HCT116 (cell line): ENCODE results near the gene OSBPL1A. TPM values are rescaled to one million over a fixed set of nuclear protein-coding genes. Genes with fewer than 3 reads are reported as not detected.

ENCODE experiments used
- ATAC-seq: fragments of 200-7000 bp; cut with Tn5 transposase; 2 replicates; pipeline ENCODE4 v1.9.1; 2020; ENCODE audit warnings: mild to moderate bottlenecking, moderate library complexity
- BruUV-seq: library from RNA; stranded (reverse); fragments of 400-500 nt; replicated peaks from 2 replicates; lab custom pipeline; 2021; lab: Mats Ljungman, UMichigan
- CTCF ChIA-PET: fragments of 300-600 bp; sonication (Branson Sonifier 250); formaldehyde crosslinking; loops from one replicate; lab custom pipeline; 2021; ENCODE audit warnings: antibody characterized with exemption; lab: Charles Lee
- POLR2A ChIA-PET: fragments of 300-600, 350-600 bp; sonication (Branson Sonifier 250); formaldehyde crosslinking; loops from one replicate; lab custom pipeline; 2021; ENCODE audit warnings: antibody characterized with exemption; lab: Charles Lee
- RAD21 ChIA-PET, 2 experiments: fragments of 300-600 bp; sonication (Branson Sonifier 250); formaldehyde crosslinking; loops; one replicate each; lab custom pipeline; 2023; ENCODE audit warnings: low total read pairs in 2 of 2; ENCODE audit not compliant: uncharacterized antibody in 2 of 2, unreplicated experiment in 2 of 2, low non-redundant PET in 1 of 2; lab: Charles Lee
- DNase-seq: peaks from one replicate; pipeline ENCODE4 v3.0.0-alpha.2; 2010; ENCODE audit warnings: low read depth, low spot score
- H2AFZ ChIP-seq: fragments of 200-600 bp; shearing (Covaris generic), sonication (generic); 2 replicates; pipeline ENCODE4 v1.6.1; 2017; ENCODE audit warnings: low read depth, mixed run types, mixed read lengths, antibody characterized with exemption, low read length; ENCODE audit not compliant: poor library complexity, severe bottlenecking
- H3K27ac ChIP-seq: 2 replicates; pipeline ENCODE4 v1.5.1; 2012; ENCODE audit warnings: low read depth, low read length
- H3K27me3 ChIP-seq: fragments of 200-600 bp; sonication (generic); 2 replicates; pipeline ENCODE4 v1.6.1; 2016; ENCODE audit warnings: mixed run types, low read length, mixed read lengths; ENCODE audit not compliant: insufficient read depth
- H3K36me3 ChIP-seq, 2 experiments: fragments of 200-500 bp in 1 of 2; fragments of 200-600 bp in 1 of 2; sonication (Bioruptor generic) in 1 of 2; sonication (generic) in 1 of 2; 2 replicates each; pipeline versions ENCODE4 v1.5.1 to v1.6.1; 2014 to 2016; ENCODE audit warnings: low read length in 2 of 2, inconsistent platforms in 1 of 2, mixed read lengths in 1 of 2, mixed run types in 1 of 2; ENCODE audit not compliant: insufficient read depth in 2 of 2, control insufficient read depth in 1 of 2
- H3K4me1 ChIP-seq, 2 experiments: fragments of 200-600 bp in 1 of 2; sonication (generic) in 1 of 2; 2 replicates each; pipeline versions ENCODE4 v1.5.1 to v1.6.1; 2012 to 2017; ENCODE audit warnings: low read length in 2 of 2, inconsistent platforms in 1 of 2, mild to moderate bottlenecking in 1 of 2, mixed read lengths in 1 of 2, mixed run types in 1 of 2, moderate library complexity in 1 of 2; ENCODE audit not compliant: insufficient read depth in 2 of 2, control insufficient read depth in 1 of 2
- H3K4me2 ChIP-seq: fragments of 200-600 bp; sonication (generic); 2 replicates; pipeline ENCODE4 v1.6.1; 2017; ENCODE audit warnings: mixed run types, low read length, mixed read lengths
- H3K4me3 ChIP-seq, 2 experiments: fragments of 200-600 bp in 1 of 2; sonication (generic) in 1 of 2; replicated peaks in 1 of 2; 2 replicates each; pipeline ENCODE4 v1.5.1; 2011 to 2016; ENCODE audit warnings: low read length in 2 of 2, control low read depth in 1 of 2, low read depth in 1 of 2, mild to moderate bottlenecking in 1 of 2, mixed read lengths in 1 of 2, mixed run types in 1 of 2
- H3K79me2 ChIP-seq: fragments of 200-600 bp; sonication (generic); 2 replicates; pipeline ENCODE4 v1.6.1; 2017; ENCODE audit warnings: mild to moderate bottlenecking, mixed run types, low read length, moderate library complexity, mixed read lengths; ENCODE audit not compliant: insufficient read depth
- H3K9ac ChIP-seq: fragments of 200-600 bp; sonication (generic); 2 replicates; pipeline ENCODE4 v1.6.1; 2016; ENCODE audit warnings: low read length, mixed read lengths
- H3K9me2 ChIP-seq: fragments of 200-600 bp; sonication (generic), shearing (Covaris generic); 2 replicates; pipeline ENCODE4 v1.6.1; 2017; ENCODE audit warnings: mixed run types, mild to moderate bottlenecking, moderate library complexity; ENCODE audit not compliant: insufficient read depth
- H3K9me3 ChIP-seq, 2 experiments: fragments of 200-500 bp in 1 of 2; fragments of 200-600 bp in 1 of 2; sonication (Bioruptor generic) in 1 of 2; sonication (generic) in 1 of 2; 2 replicates each; pipeline ENCODE4 v1.6.1; 2014 to 2017; ENCODE audit warnings: low read length in 2 of 2, mixed read lengths in 2 of 2, inconsistent platforms in 1 of 2, low read depth in 1 of 2, mild to moderate bottlenecking in 1 of 2, mixed run types in 1 of 2, moderate library complexity in 1 of 2; ENCODE audit not compliant: control insufficient read depth in 1 of 2, insufficient read depth in 1 of 2
- H4K20me1 ChIP-seq: fragments of 200-600 bp; sonication (generic), shearing (Covaris generic); 2 replicates; pipeline ENCODE4 v1.6.1; 2017; ENCODE audit warnings: mixed run types, mild to moderate bottlenecking, moderate library complexity; ENCODE audit not compliant: insufficient read depth
- CBX3 ChIP-seq: IDR thresholded peaks from 2 replicates; pipeline ENCODE4 v1.6.1; 2012; ENCODE audit warnings: low read depth
- EGR1 ChIP-seq: IDR thresholded peaks from 2 replicates; pipeline ENCODE4 v1.6.1; 2012; ENCODE audit warnings: low read depth
- ELF1 ChIP-seq: IDR thresholded peaks from 2 replicates; pipeline ENCODE4 v1.6.1; 2012; ENCODE audit warnings: low read depth, borderline replicate concordance
- EZH2 ChIP-seq: fragments of 200-600 bp; sonication (generic); IDR thresholded peaks from 2 replicates; pipeline ENCODE4 v1.6.1; 2017; ENCODE audit warnings: antibody characterized with exemption, mixed run types
- JUND ChIP-seq: IDR thresholded peaks from 2 replicates; pipeline ENCODE4 v1.6.1; 2012
- POLR2A ChIP-seq: IDR thresholded peaks from 2 replicates; pipeline ENCODE4 v1.7.0; 2011; ENCODE audit warnings: borderline replicate concordance; ENCODE audit not compliant: insufficient read depth, insufficient read length; ENCODE audit errors: extremely low read depth
- POLR2AphosphoS5 ChIP-seq: IDR thresholded peaks from 2 replicates; pipeline ENCODE4 v1.6.1; 2011; ENCODE audit warnings: mild to moderate bottlenecking, low read depth, low read length, moderate library complexity
- RAD21 ChIP-seq: IDR thresholded peaks from 2 replicates; pipeline ENCODE4 v1.6.1; 2012; ENCODE audit warnings: low read depth, mild to moderate bottlenecking
- SIN3A ChIP-seq: IDR thresholded peaks from 2 replicates; pipeline ENCODE4 v1.6.1; 2012; ENCODE audit warnings: low read depth
- SRF ChIP-seq: IDR thresholded peaks from 2 replicates; pipeline ENCODE4 v1.6.1; 2012; ENCODE audit warnings: low read depth
- TCF7L2 ChIP-seq: IDR thresholded peaks from 2 replicates; pipeline ENCODE4 v1.7.0; 2011; ENCODE audit warnings: borderline replicate concordance, inconsistent platforms; ENCODE audit not compliant: insufficient read depth, insufficient read length; ENCODE audit errors: extremely low read depth
- YY1 ChIP-seq: IDR thresholded peaks from 2 replicates; pipeline ENCODE4 v1.6.1; 2011; ENCODE audit warnings: low read length, low read depth, moderate library complexity, mild to moderate bottlenecking; ENCODE audit not compliant: insufficient replicate concordance; ENCODE audit errors: extremely low read depth
- ZNF274 ChIP-seq: fragments of 200-500 bp; sonication (Bioruptor generic); IDR thresholded peaks from 2 replicates; pipeline ENCODE4 v1.6.1; 2014; ENCODE audit warnings: mild to moderate bottlenecking, low read depth, low read length, inconsistent platforms
- intact Hi-C: fragments of 100-400 bp; cut with micrococcal nuclease; formaldehyde crosslinking; loops from 2 replicates; pipeline ENCODE4 v1.10.0; 2022
- total RNA-seq: library from RNA; stranded (reverse); gene quantifications from one replicate; pipeline ENCODE4 v1.2.1, GENCODE V29; 2021; ENCODE audit not compliant: unreplicated experiment
- TF ChIP-seq, protein P1 (sequence below): IDR thresholded peaks from 2 replicates; pipeline ENCODE4 v1.6.1; 2012
- TF ChIP-seq, protein P2 (sequence below): IDR thresholded peaks from 2 replicates; pipeline ENCODE4 v1.6.1; 2012; ENCODE audit warnings: low read depth
- TF ChIP-seq, protein P3 (sequence below), 3 experiments: fragments of 200-600 bp in 1 of 3; sonication (generic) in 1 of 3; IDR thresholded peaks in 2 of 3; conservative IDR thresholded peaks in 1 of 3; 2 replicates each; pipeline ENCODE4 v1.5.1; 2012 to 2017; ENCODE audit warnings: low read depth in 2 of 3, low read length in 2 of 3, antibody characterized with exemption in 1 of 3, borderline replicate concordance in 1 of 3, control low read depth in 1 of 3, mild to moderate bottlenecking in 1 of 3, mixed read lengths in 1 of 3, mixed run types in 1 of 3, moderate library complexity in 1 of 3; ENCODE audit not compliant: insufficient read depth in 1 of 3
- TF ChIP-seq, protein P4 (sequence below): IDR thresholded peaks from 2 replicates; pipeline ENCODE4 v1.6.1; 2011; ENCODE audit warnings: mild to moderate bottlenecking, low read length, moderate library complexity; ENCODE audit not compliant: insufficient replicate concordance; ENCODE audit errors: extremely low read depth

The OSBPL1A gene
- total RNA-seq, 1 experiment from 2014 or later = 18.9 TPM

DNA sequence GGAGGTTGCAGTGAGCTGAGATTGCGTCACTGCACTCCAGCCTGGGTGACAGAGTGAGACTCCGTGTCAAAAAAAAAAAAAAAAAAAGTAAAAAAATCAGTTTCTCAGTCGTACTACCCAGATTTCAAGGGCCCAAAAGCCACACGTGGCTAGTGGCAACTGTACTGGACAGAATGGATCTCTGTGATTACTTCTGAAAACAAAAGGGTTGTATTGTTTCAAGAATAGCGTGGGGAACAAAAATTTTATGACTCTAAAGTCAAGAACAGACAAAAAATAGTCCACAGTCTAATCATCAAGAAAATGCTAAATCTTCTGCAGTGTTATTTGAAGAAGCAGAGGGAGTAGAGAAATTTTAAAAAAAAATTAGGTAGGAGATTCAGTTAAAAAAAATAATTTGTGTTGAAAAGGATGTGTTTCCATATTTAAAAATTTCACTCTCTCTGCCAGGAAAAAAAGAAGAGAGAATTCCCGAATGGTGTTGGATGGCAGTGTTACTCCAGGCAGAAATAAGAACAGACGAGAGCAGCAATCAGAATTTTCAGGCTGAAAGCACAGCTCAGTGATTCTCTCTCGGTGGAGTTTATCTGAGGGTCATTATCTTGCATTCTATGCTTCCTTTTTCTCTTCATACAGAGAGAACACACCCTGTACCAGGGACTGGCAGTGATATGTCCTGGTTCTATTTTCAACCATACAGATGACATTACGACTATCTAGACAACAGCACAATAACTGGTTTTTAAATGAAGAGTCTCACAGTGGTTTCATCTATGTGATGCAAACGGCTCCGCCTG, 196.9 kb downstream of the OSBPL1A start:
- no TSS peak for BruUV-seq
- no peaks in the 10 kb centered on the region for H3K36me3 ChIP-seq
- ChIA-PET CTCF (no interaction called here), POLR2A (no interaction called here), RAD21 (no interaction called here)
- no peak overlapping the region for H3K4me2 ChIP-seq
- no peaks in the 10 kb centered on the region for H3K27me3 ChIP-seq
- H3K9me2 ChIP-seq = no peaks in the 10 kb centered on the region
- TF ChIP-seq POLR2AphosphoS5 (no peak), EZH2 (no peak), ZNF274 (no peak), TCF7L2 (no peak), CBX3 (no peak), YY1 (no peak), POLR2A (no peak), SIN3A (no peak), EGR1 (no peak), ELF1 (no peak), JUND (no peak), RAD21 (no peak), SRF (no peak)
- TF ChIP-seq, protein P1, sequence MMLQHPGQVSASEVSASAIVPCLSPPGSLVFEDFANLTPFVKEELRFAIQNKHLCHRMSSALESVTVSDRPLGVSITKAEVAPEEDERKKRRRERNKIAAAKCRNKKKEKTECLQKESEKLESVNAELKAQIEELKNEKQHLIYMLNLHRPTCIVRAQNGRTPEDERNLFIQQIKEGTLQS = no peak
- TF ChIP-seq, protein P2, sequence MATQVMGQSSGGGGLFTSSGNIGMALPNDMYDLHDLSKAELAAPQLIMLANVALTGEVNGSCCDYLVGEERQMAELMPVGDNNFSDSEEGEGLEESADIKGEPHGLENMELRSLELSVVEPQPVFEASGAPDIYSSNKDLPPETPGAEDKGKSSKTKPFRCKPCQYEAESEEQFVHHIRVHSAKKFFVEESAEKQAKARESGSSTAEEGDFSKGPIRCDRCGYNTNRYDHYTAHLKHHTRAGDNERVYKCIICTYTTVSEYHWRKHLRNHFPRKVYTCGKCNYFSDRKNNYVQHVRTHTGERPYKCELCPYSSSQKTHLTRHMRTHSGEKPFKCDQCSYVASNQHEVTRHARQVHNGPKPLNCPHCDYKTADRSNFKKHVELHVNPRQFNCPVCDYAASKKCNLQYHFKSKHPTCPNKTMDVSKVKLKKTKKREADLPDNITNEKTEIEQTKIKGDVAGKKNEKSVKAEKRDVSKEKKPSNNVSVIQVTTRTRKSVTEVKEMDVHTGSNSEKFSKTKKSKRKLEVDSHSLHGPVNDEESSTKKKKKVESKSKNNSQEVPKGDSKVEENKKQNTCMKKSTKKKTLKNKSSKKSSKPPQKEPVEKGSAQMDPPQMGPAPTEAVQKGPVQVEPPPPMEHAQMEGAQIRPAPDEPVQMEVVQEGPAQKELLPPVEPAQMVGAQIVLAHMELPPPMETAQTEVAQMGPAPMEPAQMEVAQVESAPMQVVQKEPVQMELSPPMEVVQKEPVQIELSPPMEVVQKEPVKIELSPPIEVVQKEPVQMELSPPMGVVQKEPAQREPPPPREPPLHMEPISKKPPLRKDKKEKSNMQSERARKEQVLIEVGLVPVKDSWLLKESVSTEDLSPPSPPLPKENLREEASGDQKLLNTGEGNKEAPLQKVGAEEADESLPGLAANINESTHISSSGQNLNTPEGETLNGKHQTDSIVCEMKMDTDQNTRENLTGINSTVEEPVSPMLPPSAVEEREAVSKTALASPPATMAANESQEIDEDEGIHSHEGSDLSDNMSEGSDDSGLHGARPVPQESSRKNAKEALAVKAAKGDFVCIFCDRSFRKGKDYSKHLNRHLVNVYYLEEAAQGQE = no peak
- TF ChIP-seq, protein P3, sequence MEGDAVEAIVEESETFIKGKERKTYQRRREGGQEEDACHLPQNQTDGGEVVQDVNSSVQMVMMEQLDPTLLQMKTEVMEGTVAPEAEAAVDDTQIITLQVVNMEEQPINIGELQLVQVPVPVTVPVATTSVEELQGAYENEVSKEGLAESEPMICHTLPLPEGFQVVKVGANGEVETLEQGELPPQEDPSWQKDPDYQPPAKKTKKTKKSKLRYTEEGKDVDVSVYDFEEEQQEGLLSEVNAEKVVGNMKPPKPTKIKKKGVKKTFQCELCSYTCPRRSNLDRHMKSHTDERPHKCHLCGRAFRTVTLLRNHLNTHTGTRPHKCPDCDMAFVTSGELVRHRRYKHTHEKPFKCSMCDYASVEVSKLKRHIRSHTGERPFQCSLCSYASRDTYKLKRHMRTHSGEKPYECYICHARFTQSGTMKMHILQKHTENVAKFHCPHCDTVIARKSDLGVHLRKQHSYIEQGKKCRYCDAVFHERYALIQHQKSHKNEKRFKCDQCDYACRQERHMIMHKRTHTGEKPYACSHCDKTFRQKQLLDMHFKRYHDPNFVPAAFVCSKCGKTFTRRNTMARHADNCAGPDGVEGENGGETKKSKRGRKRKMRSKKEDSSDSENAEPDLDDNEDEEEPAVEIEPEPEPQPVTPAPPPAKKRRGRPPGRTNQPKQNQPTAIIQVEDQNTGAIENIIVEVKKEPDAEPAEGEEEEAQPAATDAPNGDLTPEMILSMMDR (IDR thresholded peaks at IDR 0.05 in 2 of 3, conservative IDR thresholded peaks at IDR 0.05 in 1 of 3; ENCODE audit: borderline replicate concordance in 1 of 3, insufficient read depth in 1 of 3, low read depth in 2 of 3, low read length in 2 of 3) = no peak
- TF ChIP-seq, protein P4, sequence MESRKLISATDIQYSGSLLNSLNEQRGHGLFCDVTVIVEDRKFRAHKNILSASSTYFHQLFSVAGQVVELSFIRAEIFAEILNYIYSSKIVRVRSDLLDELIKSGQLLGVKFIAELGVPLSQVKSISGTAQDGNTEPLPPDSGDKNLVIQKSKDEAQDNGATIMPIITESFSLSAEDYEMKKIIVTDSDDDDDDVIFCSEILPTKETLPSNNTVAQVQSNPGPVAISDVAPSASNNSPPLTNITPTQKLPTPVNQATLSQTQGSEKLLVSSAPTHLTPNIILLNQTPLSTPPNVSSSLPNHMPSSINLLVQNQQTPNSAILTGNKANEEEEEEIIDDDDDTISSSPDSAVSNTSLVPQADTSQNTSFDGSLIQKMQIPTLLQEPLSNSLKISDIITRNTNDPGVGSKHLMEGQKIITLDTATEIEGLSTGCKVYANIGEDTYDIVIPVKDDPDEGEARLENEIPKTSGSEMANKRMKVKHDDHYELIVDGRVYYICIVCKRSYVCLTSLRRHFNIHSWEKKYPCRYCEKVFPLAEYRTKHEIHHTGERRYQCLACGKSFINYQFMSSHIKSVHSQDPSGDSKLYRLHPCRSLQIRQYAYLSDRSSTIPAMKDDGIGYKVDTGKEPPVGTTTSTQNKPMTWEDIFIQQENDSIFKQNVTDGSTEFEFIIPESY = no peak
- no peak overlapping the region for H3K9ac ChIP-seq
- H4K20me1 ChIP-seq = no peaks in the 10 kb centered on the region
- H3K9me3 ChIP-seq = no peaks in the 10 kb centered on the region
- H3K79me2 ChIP-seq = no peaks in the 10 kb centered on the region
- no peak overlapping the region for H2AFZ ChIP-seq
- H3K4me3 ChIP-seq = no peak overlapping the region
- no peak for ATAC-seq
- H3K27ac ChIP-seq = no peak overlapping the region
- no peak for DNase-seq
- intact Hi-C loops = no loop called here
- H3K4me1 ChIP-seq = no peaks in the 10 kb centered on the region
